GM23338 (cell line): ENCODE results near the gene PLEKHM2. TPM values are rescaled to one million over a fixed set of nuclear protein-coding genes. Genes with fewer than 3 reads are reported as not detected.

Experiments used
- ATAC-seq: fragments of 200-7000 bp; cut with Tn5 transposase; 3 replicates; pipeline ENCODE4 v1.9.1; 2020
- DNase-seq: peaks from one replicate; pipeline ENCODE4 v3.0.0-alpha.2; 2015; ENCODE audit warnings: low spot score
- H2AFZ ChIP-seq: fragments of 200-600 bp; sonication (generic); 2 replicates; pipeline ENCODE4 v1.8.0; 2016; ENCODE audit warnings: antibody characterized with exemption, mild to moderate bottlenecking, moderate library complexity
- H3F3A ChIP-seq: fragments of 200-600 bp; sonication (generic); replicated peaks from 2 replicates; pipeline ENCODE4 v1.8.0; 2017; ENCODE audit warnings: antibody characterized with exemption, mixed run types, low read depth
- H3K27ac ChIP-seq: fragments of 200-600 bp; sonication (generic); 2 replicates; pipeline ENCODE4 v1.6.1; 2016; ENCODE audit warnings: low read depth
- H3K27me3 ChIP-seq: fragments of 200-600 bp; sonication (generic); 2 replicates; pipeline ENCODE4 v1.8.0; 2016; ENCODE audit warnings: mild to moderate bottlenecking, mixed run types, moderate library complexity; ENCODE audit not compliant: insufficient read depth
- H3K36me3 ChIP-seq: fragments of 200-600 bp; sonication (generic); 2 replicates; pipeline ENCODE4 v1.8.0; 2016; ENCODE audit warnings: mild to moderate bottlenecking; ENCODE audit not compliant: insufficient read depth
- H3K4me1 ChIP-seq: fragments of 200-600 bp; sonication (generic); 2 replicates; pipeline ENCODE4 v1.8.0; 2016; ENCODE audit warnings: mild to moderate bottlenecking, moderate library complexity; ENCODE audit not compliant: insufficient read depth
- H3K4me2 ChIP-seq: fragments of 200-600 bp; sonication (generic); 2 replicates; pipeline ENCODE4 v1.7.1; 2017; ENCODE audit warnings: mixed run types
- H3K4me3 ChIP-seq: fragments of 200-600 bp; sonication (generic); 2 replicates; pipeline ENCODE4 v1.6.1; 2016; ENCODE audit warnings: mixed run types
- H3K79me2 ChIP-seq: fragments of 200-600 bp; sonication (generic); replicated peaks from 2 replicates; pipeline ENCODE4 v1.8.0; 2017; ENCODE audit warnings: mild to moderate bottlenecking; ENCODE audit not compliant: insufficient read depth
- H3K9me2 ChIP-seq: fragments of 200-600 bp; sonication (generic); 2 replicates; pipeline ENCODE4 v1.8.0; 2017; ENCODE audit not compliant: insufficient read depth
- H4K20me1 ChIP-seq: fragments of 200-600 bp; sonication (generic); replicated peaks from 2 replicates; pipeline ENCODE4 v1.8.0; 2017; ENCODE audit warnings: mild to moderate bottlenecking; ENCODE audit not compliant: insufficient read depth
- H3K27ac Mint-ChIP-seq: 2 replicates; pipeline ENCODE4 v1.8.0; 2020; ENCODE audit warnings: inconsistent platforms, mild to moderate bottlenecking, moderate library complexity, mixed read lengths
- H3K27me3 Mint-ChIP-seq: 3 replicates; pipeline ENCODE4 v1.8.0; 2022; ENCODE audit warnings: low read depth, mild to moderate bottlenecking, moderate library complexity, mixed read lengths, inconsistent platforms; ENCODE audit not compliant: insufficient read depth, poor library complexity
- H3K36me3 Mint-ChIP-seq: 3 replicates; pipeline ENCODE4 v1.8.0; 2021; ENCODE audit warnings: low read depth, mild to moderate bottlenecking, inconsistent platforms, moderate library complexity, mixed read lengths
- H3K4me1 Mint-ChIP-seq: 3 replicates; pipeline ENCODE4 v1.8.0; 2020; ENCODE audit warnings: mild to moderate bottlenecking, inconsistent platforms, mixed read lengths
- H3K4me3 Mint-ChIP-seq: 3 replicates; pipeline ENCODE4 v1.8.0; 2021; ENCODE audit warnings: moderate library complexity, mild to moderate bottlenecking, inconsistent platforms, mixed read lengths
- H3K9me3 Mint-ChIP-seq: 3 replicates; pipeline ENCODE4 v1.8.0; 2020; ENCODE audit warnings: moderate library complexity, mild to moderate bottlenecking, inconsistent platforms, mixed read lengths
- CREB1 ChIP-seq: fragments of 250-450 bp; sonication (Bioruptor Pico); IDR thresholded peaks from 2 replicates; pipeline ENCODE4 v1.5.0; 2020; ENCODE audit warnings: low read depth, mild to moderate bottlenecking, moderate library complexity
- CTCF ChIP-seq, 2 experiments: fragments of 200-600 bp in 1 of 2; sonication (generic) in 1 of 2; conservative IDR thresholded peaks; 2 replicates each; pipeline versions ENCODE4 v1.5.1 to v1.6.1; 2016 to 2017; ENCODE audit warnings: antibody characterized with exemption in 2 of 2, low read depth in 2 of 2, mild to moderate bottlenecking in 2 of 2, moderate library complexity in 1 of 2
- ETS1 ChIP-seq: IDR thresholded peaks from 2 replicates; pipeline ENCODE4 v1.6.1; 2016; ENCODE audit warnings: antibody characterized with exemption
- EZH2 ChIP-seq: fragments of 200-600 bp; sonication (generic); IDR thresholded peaks from one replicate; pipeline ENCODE4 v1.8.0; 2017; ENCODE audit warnings: antibody characterized with exemption, mild to moderate bottlenecking, low read depth; ENCODE audit not compliant: unreplicated experiment
- EZH2phosphoT487 ChIP-seq: fragments of 200-600 bp; sonication (generic); IDR thresholded peaks from one replicate; pipeline ENCODE4 v1.8.1; 2018; ENCODE audit warnings: antibody characterized with exemption; ENCODE audit not compliant: unreplicated experiment
- JUNB ChIP-seq: IDR thresholded peaks from one replicate; pipeline ENCODE4 v1.6.1; 2016; ENCODE audit warnings: antibody characterized with exemption; ENCODE audit not compliant: unreplicated experiment
- NANOG ChIP-seq: IDR thresholded peaks from 2 replicates; pipeline ENCODE4 v1.6.1; 2016; ENCODE audit warnings: antibody characterized with exemption, borderline replicate concordance
- POLR2AphosphoS5 ChIP-seq: IDR thresholded peaks from 2 replicates; pipeline ENCODE4 v1.6.1; 2016; ENCODE audit warnings: antibody characterized with exemption, low read depth
- REST ChIP-seq: IDR thresholded peaks from one replicate; pipeline ENCODE4 v1.6.1; 2018; ENCODE audit warnings: antibody characterized with exemption; ENCODE audit not compliant: unreplicated experiment
- STAT1 ChIP-seq: IDR thresholded peaks from one replicate; pipeline ENCODE4 v1.6.1; 2016; ENCODE audit warnings: antibody characterized with exemption; ENCODE audit not compliant: unreplicated experiment
- ZNF114 ChIP-seq: fragments of 250-450 bp; sonication (Bioruptor Pico); IDR thresholded peaks from 2 replicates; pipeline ENCODE4 v1.5.0; 2020; ENCODE audit warnings: mild to moderate bottlenecking, moderate library complexity
- ZNF331 ChIP-seq: fragments of 250-450 bp; sonication (Bioruptor Pico); IDR thresholded peaks from 2 replicates; pipeline ENCODE4 v1.5.0; 2020; ENCODE audit warnings: low read depth, mild to moderate bottlenecking, moderate library complexity
- ZNF462 ChIP-seq: fragments of 250-450 bp; sonication (Bioruptor Pico); IDR thresholded peaks from 2 replicates; pipeline ENCODE4 v1.5.0; 2020; ENCODE audit warnings: mild to moderate bottlenecking, moderate library complexity
- polyA plus RNA-seq: library from polyadenylated mRNA; unstranded; fragments of >200 nt; fragmentation: Nextera tagmentation; extraction: Ambion mirVana; gene quantifications from 2 replicates; pipeline ENCODE4 v1.2.1, GENCODE V29; 2016
- total RNA-seq: library from RNA; depleted of rRNA; stranded (reverse); fragments of >200 nt; shearing (Covaris generic); gene quantifications from 2 replicates; pipeline ENCODE4 v1.2.3, GENCODE V29; 2014

Gene PLEKHM2
- total and polyA plus RNA-seq, 2 experiments from 2014 or later, result 11.2 to 40.0 TPM

GRCh38 chr1:15742339-15742801 is 58.2 kb downstream of the PLEKHM2 start, which contains the start of gene TMEM82:
TSS of gene TMEM82 (plus strand) at chr1:15742499. CDS start at chr1:15742560, 61 bp downstream.
- peak; percentile 57 for DNase-seq
- Histone ChIP-seq H3K79me2 (no peaks in the 10 kb centered on the region), H2AFZ (peak within 1 kb of the TSS; percentile 83; the same call in 1 of the 2 replicates), H3K4me1 (0 out of 2 replicates have a peak, but pooled peaks cover 9% of the 10 kb centered on the region), H3K36me3 (no peaks in the 10 kb centered on the region), H3K27me3 (no peaks in the 10 kb centered on the region), H4K20me1 (no peaks in the 10 kb centered on the region), H3K4me3 (peak within 1 kb of the TSS; percentile 30; the same call in 1 of the 2 replicates), H3K9me2 (no peaks in the 10 kb centered on the region), H3K27ac (no peak within 1 kb of the TSS), H3F3A (0 out of 2 replicates have a peak, but pooled peaks cover 5% of the 10 kb centered on the region), H3K4me2 (0 out of 2 replicates have a peak within 1 kb of the TSS, but pooled peaks have one; percentile 20)
- no peak within 1 kb of the TSS; the same call in 1 of the 2 replicates for H3K27ac Mint-ChIP-seq
- TF ChIP-seq NANOG (no peak), EZH2 (no peak), ZNF331 (no peak), POLR2AphosphoS5 (no peak), STAT1 (no peak), ZNF114 (CRISPR knock-in tag) (no peak), ZNF462 (CRISPR knock-in tag) (no peak), JUNB (no peak), CREB1 (CRISPR knock-in tag) (no peak), ETS1 (no peak), CTCF (conservative IDR thresholded peaks at IDR 0.05; ENCODE audit: low read depth in 2 of 2) (no peak), REST (no peak), EZH2phosphoT487 (no peak)
- H3K27me3 Mint-ChIP-seq, result peaks cover 7% of the 10 kb centered on the region
- H3K4me1 Mint-ChIP-seq, result peaks cover 13% of the 10 kb centered on the region
- ATAC-seq, result peak; percentile 26
- no peaks in the 10 kb centered on the region for H3K36me3 Mint-ChIP-seq
- H3K4me3 Mint-ChIP-seq, result peak within 1 kb of the TSS; percentile 33
- no peaks in the 10 kb centered on the region for H3K9me3 Mint-ChIP-seq
